Activated CD4-positive, CD25-positive, alpha-beta regulatory T cell treated with anti-CD3 and anti-CD28 coated beads, Interleukin-2, amount 50 U/mL, for 72 hours (primary cell): ENCODE data around the gene OSBPL7.
A peak's percentile ranks its signal among the peaks of the same experiment; 100 is the strongest.
"Not testable (repeated sequence)": the region's sequence is repeated elsewhere in the genome, so short reads cannot be mapped to it uniquely, and the experiment has no call there.

ENCODE experiments used
- DNase-seq: peaks from one replicate; pipeline ENCODE4 v3.0.0; 2021

OSBPL7 gene

DNA sequence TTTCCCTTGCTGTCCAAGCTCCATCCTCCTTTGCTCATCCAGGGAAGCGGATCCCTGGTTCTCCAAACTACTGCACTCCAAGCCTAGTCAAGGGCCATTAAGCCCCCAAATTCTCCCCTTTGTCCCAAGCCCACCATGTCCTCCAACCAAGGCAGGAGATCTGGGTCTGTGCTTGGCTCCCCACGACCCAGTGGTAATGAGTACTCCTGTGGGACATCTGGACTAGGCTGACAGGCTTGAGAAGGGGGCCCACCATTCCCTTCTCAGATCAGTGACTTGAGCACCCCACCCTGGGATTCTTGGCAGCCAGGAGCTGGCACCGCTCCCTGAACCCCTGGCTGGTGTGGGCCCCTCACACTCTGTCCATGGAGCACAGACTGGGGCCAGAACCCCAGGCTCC lies 17.1 kb downstream of the OSBPL7 start:
- DNase-seq = no peak

DNA sequence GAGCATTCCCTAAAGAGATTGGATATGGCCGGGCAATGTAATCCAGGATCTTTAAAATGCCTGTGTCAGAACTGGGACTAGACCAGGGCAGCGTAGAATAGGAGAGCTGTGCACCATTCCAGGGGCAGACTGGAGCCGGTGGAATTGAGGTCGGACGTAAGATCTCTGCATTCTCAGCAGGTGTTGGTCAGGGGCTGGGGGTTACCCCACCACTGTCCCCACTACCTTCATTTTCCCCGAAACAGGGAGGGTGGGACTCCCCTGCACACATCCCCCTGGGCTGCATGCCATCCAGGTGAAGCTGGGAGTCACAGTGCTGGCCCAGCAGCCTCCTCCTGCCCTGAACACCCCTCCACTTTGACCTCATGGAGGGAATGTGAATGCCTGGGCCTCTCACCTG lies 17.8 kb downstream of the OSBPL7 start:
- DNase-seq = no peak

DNA sequence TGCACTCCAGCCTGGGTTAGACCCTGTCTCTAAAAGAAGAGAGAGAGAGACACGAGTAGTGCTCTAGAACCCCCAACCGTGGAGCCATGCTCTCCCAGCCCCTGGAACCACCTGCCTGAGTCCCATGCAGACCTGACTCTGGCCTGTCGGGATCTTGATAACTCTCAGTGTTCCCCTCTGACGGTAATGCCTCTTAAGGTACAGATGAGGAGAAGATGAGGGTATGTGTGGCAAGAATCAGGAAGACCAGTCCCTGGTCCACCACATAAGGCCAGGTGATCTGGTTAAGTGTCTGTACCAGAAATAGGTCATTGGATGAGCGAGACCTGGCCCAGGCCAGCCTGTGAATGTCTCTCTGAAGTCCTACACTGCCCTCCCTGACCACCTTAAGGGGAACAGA lies 18.4 kb downstream of the OSBPL7 start:
- no peak for DNase-seq

DNA sequence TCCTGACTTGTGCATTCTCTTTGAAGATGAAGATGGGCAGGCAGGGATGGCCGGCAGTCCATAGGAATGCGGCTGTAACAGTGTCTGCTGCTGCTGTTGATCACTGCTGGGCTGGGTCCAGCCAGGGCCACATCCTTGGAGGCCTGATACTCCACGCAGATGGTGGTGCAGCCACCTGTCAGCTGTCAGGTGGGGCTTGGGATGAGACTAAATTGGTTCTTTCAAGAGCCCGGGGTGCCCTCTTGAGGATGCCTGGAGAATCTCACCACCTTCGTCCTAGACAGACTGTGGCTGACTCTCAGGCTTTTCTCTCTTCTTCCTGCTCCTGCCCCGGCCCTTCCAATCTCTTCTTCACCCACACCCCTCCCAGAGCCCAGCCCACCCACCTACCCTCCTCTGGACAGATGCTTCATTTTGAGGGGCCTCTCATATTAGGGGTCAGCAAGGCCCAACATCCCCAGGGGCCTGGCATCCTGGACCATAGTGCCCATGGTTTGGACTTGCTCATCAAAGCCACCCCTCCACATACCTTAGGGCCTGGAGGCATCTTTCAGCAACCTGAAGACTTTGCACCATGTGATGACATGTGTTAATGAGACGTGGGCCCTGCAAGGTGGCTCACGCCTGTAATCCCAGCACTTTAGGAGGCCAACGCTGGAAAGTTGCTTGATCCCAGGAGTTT lies 19.1 kb downstream of the OSBPL7 start:
- DNase-seq = peak; percentile 48

DNA sequence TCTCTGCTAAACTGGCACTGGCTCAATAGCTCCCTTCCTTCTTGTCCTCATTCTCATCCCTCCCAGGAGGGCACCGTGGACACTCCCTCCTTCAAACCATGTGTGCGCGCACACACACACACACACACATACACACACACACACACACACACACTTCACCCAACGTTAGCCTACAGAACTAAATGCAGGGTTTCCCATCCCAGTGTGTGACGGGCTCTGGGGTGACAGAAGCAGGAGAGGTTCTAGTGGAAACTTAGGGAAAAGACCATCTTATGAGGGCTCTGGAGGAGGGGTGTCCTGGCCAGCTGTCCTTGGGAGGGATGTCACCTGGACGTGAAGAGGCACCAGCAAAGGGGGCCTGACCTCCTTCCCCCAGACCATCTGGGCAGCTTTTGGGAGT lies 19.7 kb downstream of the OSBPL7 start:
- DNase-seq = no peak

DNA sequence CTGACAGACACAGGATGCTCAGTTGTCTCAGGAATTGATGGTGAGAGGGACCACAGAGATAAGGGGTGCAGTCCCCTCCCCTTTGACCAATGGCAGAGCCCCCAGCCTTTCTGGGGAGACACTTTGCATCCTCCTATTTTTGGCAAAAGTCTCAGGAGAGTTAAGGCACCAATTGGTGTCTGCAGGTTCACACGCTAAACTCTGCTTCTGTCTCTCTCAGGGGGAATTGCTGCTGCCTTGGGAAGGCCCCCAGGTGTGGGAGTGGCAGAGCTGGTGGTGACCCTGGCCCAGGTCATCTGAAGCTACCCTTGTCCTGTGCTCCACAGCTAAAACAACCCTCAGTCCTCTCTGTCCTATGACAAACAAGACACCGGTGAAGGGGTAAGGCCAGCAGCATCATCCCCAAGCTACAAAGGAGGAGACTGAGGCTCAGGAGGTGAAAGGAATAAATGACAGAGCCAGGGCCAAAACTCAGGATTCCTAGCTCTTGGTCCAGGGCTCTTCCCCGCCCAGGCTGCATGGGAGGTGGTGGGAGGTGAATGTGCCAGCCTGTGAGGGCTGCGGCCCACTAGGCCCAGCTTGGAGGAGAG lies 20.3 kb downstream of the OSBPL7 start:
- DNase-seq = no peak

DNA sequence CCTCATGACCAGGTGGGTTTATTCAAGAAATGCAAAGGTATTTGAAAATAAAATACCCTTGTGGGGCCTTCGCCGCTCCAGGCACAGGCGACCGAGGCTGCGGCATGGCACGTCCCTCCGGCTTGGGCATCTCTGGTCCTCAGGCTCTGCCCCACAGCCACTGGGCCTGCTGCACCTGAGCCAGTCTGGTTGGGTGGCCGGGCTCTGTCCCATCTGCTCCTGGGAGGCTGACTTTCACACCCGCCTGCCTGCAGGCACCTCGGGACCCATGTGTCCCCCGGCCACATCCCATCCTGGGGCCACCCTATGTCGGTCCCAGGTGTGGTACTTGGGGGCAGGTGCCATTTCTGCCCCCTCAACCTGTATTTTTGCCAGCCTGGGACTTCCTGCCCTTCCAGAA lies 20.9 kb downstream of the OSBPL7 start:
- DNase-seq = no peak

DNA sequence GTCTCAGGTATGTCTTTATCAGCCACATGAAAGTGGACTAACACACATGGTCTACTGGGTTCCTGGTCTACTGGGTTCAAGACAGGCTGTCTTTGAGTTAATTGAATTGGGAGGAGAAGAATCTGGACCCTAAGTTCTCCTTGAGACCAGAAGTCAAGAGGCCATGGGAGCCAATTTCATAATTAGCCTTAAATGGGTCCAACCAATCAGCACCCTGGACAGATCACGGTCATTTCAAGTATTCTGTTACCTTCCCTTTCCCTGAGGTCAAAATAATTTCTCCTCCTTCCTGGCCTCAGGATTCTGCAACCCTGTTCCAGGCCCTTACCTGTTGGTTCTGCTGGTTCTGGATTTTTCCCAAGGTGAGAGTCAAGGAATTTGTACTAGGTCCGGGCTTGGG lies 23.8 kb downstream of the OSBPL7 start:
- no peak for DNase-seq

DNA sequence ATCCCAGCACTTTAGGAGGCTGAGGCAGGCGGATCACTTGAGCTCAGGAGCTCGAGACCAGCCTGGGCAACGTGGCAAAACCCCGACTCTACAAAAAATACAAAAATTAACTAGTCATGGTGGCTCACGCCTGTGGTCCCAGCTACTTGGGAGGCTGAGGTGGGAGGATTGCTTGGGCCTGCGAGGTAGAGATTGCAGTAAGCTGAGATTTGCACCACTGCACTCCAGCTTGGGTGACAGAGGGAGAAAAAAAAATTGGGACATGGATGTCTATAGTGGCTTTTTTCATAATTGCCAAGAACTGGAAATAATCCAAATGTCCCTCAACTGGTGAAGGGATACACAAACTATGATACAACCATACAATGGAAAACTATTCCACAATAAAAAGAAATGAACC lies 28.6 kb downstream of the OSBPL7 start:
- DNase-seq = no peak

DNA sequence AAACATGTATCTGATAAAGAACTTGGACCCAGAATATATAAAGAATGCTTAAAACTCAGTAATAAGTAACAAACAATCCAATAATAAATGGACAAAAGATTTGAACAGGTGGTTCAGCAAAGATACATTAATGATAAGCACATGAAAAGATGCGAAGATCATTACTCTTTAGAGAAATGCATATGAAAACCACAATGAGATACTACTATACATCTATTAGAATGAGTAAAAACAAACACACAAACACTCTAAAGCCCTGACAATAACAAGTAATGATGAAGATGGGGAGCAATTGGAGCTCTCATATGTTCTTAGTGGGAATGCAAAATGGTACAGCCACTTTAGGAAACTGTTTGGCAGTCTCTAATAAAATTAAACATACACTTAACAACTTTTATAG lies 29.1 kb downstream of the OSBPL7 start:
- no peak for DNase-seq

DNA sequence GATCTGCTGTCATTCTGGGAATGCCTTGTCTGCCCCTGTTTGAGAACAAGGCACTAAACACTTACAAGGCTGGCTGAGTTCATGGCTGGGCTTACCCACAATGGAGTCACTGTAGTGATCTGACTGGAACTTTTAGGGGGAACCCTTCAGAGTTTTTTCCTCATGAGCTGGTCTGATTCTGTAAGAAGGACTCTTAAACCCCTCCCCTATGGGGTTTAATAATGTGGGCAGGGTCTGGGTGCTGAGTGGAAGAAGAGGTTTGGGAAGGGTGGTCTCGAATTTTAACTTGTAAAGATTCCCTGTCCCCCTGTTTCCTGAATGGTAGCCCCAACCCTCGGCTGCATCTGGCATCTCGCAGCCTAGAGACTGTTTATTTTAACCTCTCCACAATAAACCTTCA lies 30.6 kb downstream of the OSBPL7 start:
- no peak for DNase-seq

DNA sequence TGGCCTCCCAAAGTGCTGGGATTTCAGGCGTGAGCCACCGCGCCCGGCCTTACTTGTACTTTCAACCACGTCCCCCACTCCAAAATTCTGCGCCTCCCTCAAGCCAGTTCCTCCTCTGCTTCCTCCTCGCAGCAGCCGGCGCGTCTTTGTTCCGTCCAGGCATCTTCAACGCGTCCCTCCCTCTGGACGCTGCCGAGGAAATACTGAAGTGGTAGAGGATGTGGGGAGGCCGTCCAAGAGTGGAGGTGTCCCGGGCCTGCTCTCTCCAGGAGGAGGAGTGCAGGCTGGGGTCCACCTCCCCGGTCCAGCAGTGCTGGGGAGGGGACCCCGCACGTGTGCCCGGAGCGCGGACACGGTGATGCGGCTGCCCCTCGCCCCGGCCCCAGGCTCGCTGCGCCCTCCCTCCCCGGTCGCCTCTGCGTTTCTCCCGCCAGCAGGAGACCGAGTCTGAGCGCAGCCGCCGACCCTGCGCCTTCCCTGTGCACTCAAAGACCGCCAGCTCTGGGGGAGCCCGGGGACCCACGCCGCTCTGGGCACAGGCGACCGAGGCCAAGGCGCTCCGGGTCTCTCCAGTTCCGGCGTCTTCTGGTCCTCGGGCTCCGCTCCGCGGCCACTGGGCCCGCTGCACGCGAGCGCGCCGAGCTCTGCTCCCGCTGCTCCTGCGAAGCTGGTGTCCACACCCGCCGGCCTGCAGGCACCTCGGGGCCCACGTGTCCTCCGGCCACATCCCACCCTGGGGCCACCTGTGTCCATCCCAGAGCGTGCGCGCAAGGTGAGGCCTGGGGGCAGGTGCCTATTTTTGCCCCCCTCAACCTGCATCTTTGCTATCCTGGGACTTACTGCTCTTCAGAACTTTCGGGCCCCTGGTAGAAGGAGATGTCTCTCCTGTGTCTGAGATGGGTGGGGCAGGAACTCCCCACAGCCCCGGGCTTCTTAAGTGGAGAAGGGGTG lies 31.7 kb downstream of the OSBPL7 start:
- DNase-seq = peak; percentile 61

DNA sequence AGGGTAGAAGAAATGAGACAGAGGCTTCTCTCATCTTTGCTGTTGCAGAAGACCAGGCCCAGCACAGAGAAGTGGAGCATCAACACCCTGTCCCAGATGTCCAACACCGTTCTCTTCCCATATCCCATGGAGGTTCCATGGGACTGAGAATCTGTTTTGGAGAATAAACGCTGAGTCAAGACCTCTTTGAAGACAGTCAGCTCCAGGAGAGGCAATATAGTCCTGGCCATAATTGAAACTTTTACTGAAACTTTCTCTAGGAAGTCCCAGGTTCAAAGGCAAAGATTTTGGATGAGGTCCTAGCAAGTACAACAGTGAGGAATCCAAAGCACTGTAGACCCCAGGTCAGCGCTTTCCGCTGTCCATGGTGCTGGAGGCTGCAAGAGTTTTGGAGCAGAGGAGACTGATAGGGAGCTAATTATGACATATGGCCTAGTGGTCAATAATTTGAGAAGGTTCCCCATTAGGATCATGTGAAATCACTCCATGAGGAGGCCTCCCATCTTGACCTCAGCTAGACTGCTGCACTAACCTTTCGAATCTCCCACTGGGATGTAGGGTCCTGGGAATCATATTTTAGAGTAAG lies 36.0 kb downstream of the OSBPL7 start:
- no peak for DNase-seq

DNA sequence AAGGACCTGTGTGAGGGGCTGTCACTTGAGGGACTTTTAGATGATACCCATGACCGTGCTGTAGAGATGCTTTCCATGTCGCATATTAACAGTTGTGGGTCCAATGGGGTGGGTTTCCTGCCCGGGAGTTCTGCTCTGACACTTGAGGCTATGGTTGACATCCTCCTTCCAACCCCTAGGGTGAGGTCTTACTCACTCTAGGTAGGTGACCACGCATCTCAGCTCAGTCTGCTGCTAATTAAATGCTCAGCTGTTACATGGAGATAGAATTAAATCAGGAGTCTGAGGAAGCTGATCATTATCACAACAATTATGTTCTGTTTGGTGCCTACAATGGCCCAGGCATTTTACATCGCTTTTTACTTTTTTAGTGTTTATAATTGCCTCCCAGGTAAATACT lies 40.2 kb downstream of the OSBPL7 start:
- DNase-seq = no peak

DNA sequence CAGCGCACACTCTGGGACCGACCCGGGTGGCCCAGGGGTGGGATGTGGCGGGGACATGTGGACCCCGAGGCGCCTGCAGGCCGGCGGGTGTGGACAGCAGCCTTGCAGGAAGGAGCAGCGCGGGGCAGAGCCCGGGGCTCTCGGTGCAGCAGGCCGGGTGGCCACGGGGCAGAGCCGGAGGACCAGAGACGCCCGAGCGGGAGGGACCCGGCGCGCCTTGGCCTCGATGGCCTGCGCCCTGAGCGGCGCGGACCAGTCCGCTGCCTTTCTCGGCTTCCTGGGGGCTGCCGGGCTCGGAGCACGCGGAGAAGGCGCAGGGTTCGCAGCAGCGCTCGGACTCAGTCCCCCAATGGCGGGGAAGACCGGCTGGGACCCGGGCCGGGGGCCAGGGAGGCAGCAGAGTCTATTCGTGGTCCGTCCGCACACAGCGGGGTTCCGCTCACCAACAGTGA lies 43.4 kb downstream of the OSBPL7 start:
- no peak for DNase-seq

DNA sequence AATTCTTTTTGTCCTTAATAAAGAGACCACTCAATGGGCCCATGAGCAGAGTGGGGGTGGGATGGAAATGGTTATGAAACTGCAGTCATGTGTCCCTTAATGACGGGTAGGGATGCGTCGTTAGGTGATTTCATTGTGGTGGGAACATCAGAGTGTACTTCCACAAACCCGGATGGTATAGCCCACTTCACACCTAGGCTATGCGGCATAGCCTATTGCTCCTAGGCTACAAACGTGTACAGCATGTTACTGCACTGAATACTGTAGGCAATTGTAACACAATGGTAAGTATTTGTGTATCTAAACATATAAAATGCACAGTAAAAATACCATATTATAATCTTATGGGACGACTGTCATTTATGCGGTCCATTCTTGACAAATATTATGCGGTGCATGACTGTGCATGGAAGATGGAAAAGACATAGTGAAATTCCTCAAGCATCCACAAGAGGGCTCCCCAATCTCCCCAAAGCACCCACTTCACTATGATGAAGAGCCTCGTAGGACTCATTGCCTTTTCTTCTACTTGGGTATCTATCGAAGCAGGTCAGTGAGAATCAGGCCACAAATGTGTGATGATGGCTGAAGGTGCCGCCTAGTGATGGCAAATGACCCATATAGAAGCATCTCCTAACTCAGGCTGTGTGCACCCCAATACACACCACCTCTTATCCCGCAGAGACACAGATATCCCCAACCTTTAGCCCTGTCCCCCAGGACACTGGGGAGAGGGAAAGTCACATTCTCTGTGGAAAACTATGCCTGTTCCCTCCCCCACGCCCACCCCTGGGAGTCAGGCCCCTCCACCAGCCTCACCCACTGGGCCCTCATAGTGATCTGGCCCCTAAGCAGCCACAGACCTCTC lies 45.0 kb downstream of the OSBPL7 start:
- peak; percentile 34 for DNase-seq

DNA sequence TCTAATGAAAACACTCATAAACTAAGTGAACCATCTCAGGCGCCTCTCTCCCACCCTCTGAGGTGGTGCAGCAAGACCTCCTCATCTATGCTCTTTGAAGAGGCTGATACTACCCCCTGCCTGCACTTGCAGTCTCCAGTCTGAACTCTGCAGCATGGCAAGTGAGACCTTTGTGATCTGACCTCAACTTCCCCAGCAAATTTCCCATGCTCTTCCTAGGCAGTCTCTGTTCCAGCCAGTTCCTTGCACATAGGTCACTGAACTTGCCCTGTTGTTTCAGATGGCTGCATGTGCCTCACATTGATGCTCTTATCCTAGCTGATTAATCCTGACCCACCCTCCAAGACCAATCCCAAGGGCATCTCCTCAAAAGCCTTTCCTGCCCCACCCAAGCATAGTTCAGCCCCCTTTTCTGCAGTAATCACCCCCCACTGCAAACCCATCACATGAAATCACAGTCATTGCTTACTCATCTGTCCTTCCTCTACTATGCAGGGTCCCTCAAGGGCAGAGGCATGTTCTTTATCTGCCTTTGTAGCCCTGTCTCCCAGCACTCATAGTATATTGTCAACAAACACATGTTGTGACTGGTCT lies 46.5 kb downstream of the OSBPL7 start:
- DNase-seq = no peak

DNA sequence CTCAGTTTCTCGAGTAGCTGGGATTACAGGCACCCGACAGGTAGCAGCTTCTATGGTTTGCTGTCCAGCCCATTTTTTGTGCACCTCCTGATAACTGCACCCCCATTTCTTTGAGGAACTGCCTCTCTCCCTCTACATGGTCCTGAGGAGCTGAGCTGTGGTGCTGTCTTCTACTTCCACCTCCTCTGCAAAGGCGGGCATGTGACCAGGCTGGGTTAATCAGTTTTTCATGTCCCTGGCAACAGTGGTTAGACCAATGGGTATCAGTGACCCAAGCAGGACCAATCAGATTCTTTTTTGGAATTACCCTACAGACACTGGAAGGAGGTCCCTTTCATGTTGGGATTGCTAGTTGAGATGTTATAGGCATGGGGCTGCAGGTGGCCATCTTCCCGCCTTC lies 47.3 kb downstream of the OSBPL7 start:
- DNase-seq = no peak

DNA sequence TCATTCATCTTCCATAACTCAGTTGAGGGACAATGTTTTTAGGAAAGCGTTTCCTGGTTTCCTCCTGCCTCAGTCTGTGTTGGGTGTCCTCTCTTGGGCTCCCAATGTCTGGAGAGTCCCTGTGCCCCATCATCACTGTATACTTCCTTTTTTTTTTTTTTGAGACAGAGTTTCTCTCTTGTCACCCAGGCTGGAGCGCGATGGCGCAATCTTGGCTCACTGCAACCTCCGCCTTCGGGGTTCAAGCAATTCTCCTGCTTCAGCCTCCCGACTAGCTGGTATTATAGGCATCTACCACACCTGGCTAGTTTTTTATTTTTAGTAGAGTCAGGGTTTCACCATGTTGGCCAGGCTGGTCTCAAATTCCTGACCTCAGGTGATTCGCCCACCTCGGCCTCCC lies 47.9 kb downstream of the OSBPL7 start:
- DNase-seq = not testable (repeated sequence)

DNA sequence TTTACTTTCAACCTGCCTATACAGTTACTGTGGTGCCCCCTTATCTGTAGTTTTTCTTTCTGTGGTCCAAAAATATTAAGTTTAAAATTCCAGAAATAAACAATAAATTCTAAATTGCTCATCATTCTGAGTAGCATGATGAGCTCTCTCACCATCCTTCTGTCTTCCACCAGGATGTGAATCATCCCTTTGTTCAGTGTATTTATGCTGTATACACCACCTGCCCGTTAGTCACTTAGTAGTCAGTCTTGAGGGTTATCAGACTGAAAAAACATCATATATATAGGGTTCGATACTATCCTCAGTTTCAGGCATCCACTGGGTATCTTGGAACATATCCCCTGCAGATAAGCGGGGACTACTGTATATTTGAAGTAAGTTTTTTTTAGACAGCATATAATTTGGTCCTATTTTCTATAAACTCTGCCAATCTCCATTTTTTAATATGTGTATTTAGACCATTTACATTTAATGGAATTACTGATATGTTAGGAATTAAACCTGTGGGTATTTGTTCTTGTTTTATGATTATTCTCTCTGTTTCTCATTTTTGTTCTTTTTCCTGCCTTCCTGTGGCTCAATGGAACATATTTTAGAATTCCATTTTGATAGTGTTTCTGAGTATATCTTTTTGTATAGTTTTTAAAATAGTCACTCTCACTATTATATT lies 57.5 kb downstream of the OSBPL7 start:
- no peak for DNase-seq

DNA sequence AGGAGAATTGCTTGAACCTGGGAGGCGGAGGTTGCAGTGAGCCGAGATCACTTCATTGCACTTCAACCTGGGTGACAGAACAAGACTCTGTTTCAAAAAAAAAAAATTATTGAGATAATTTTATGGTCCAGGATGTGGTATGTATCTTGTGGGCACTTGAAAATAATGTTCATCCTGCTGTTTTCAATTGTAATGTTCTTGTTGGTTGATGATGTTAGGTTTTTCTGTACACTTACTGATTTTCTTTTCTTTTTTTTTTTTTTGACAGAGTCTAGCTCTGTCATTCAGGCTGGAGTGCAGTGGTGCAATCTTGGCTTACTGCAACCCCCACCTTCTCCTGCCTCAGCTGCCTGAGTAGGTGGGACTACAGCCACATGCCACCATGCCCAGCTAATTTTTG lies 58.9 kb downstream of the OSBPL7 start:
- no peak for DNase-seq
